GM18498 (cell line): ENCODE data around the gene FGF22.

Source experiments
- ATAC-seq: cut with Tn5 transposase; IDR thresholded peaks from one replicate; pipeline ENCODE4 v1.9.1; 2021; ENCODE audit warnings: mild to moderate bottlenecking, moderate library complexity; ENCODE audit not compliant: unreplicated experiment

Gene FGF22

GRCh38 chr19:641702-642101 lies 2.0 kb downstream of the FGF22 start:
- ATAC-seq = no peak

GRCh38 chr19:642767-643727 lies 3.4 kb downstream of the FGF22 start:
- no peak for ATAC-seq

GRCh38 chr19:643736-644135 lies 4.1 kb downstream of the FGF22 start:
- ATAC-seq = no peak

GRCh38 chr19:644363-644762 lies 4.7 kb downstream of the FGF22 start:
- ATAC-seq = no peak

- no peak for ATAC-seq
These were observed 5.1 kb downstream of the FGF22 start for GRCh38 chr19:644789-645188.

- ATAC-seq = no peak
These were observed 6.5 kb downstream of the FGF22 start for GRCh38 chr19:645912-646778.

GRCh38 chr19:646779-647565 lies 7.3 kb downstream of the FGF22 start:
- ATAC-seq = no peak

- ATAC-seq = no peak
These were observed 8.0 kb downstream of the FGF22 start for GRCh38 chr19:647566-648284.

GRCh38 chr19:648305-648704 lies 8.6 kb downstream of the FGF22 start:
- no peak for ATAC-seq

- no peak for ATAC-seq
These were observed 9.5 kb downstream of the FGF22 start for GRCh38 chr19:648904-649801.

- no peak for ATAC-seq
These were observed 10.4 kb downstream of the FGF22 start for GRCh38 chr19:650121-650520.

- no peak for ATAC-seq
These were observed 11.6 kb downstream of the FGF22 start for GRCh38 chr19:651114-651818.

GRCh38 chr19:651991-652390 lies 12.3 kb downstream of the FGF22 start:
- ATAC-seq = no peak

GRCh38 chr19:652467-653389 lies 13.0 kb downstream of the FGF22 start:
- no peak for ATAC-seq

- ATAC-seq = no peak
These were observed 13.7 kb downstream of the FGF22 start for GRCh38 chr19:653425-653824.

- no peak for ATAC-seq
These were observed 16.0 kb downstream of the FGF22 start for GRCh38 chr19:655691-656090.

- ATAC-seq = no peak
These were observed 17.3 kb downstream of the FGF22 start for GRCh38 chr19:656751-657559.
